HG02759 (cell line): Measurements from ENCODE around the gene MGST2.
A peak's percentile ranks its signal among the peaks of the same experiment; 100 is the strongest.
"Not testable (repeated sequence)": the region's sequence is repeated elsewhere in the genome, so short reads cannot be mapped to it uniquely, and the experiment has no call there.

ENCODE experiments used
- ATAC-seq: cut with Tn5 transposase; IDR thresholded peaks from one replicate; pipeline ENCODE4 v1.9.1; 2021; ENCODE audit warnings: mild to moderate bottlenecking, moderate library complexity; ENCODE audit not compliant: unreplicated experiment

The MGST2 gene

GRCh38 chr4:139665690-139666529 is at the start of gene MGST2:
TSS of gene MGST2 (plus strand) at chr4:139665819. CDS start at chr4:139666020, 201 bp downstream.
- peak; percentile 87 for ATAC-seq

GRCh38 chr4:139617702-139618490 is 47.7 kb upstream of the MGST2 start:
- no peak for ATAC-seq

DNA sequence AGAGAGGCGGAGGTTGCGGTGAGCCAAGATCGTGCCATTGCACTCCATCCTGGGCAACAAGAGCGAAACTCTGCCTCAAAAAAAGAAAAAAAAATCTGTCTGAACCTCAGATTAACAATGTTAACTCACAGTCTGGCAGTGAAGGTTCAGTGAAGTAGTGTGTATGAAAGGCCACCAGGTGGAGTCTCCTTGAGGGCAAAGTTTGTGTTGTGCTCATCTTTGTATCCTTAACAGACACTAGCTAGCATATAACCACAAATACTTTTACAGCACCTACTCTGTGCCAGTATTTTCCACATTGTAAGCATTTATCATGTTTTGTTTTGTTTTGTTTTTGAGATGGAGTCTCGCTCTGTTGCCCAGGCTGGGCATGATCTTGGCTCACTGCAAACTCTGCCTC is 46.0 kb upstream of the MGST2 start:
- ATAC-seq, result peak; percentile 83

DNA sequence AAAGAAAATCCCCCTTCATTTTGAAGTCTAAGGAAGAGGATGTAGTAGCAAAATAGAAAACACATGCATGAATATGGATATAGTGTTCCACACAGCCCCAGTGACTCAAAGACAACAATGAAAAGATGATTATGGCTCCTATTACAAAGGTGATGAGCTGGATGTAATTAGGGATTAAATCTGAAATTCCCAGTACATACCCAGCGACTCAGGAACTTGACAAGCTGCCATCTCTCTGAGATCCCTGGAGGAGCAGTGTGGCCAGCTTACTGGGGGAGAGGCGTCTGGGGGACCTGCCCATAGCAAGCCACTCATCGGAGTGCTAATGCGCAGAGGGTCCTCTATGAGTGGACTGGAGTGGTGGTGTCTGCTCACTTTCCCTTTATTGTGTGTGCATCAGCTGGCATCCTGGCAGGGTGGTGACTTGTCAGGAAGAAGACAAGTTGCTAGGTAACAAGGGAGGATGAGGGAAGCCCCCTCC is 42.7 kb upstream of the MGST2 start:
- no peak for ATAC-seq

DNA sequence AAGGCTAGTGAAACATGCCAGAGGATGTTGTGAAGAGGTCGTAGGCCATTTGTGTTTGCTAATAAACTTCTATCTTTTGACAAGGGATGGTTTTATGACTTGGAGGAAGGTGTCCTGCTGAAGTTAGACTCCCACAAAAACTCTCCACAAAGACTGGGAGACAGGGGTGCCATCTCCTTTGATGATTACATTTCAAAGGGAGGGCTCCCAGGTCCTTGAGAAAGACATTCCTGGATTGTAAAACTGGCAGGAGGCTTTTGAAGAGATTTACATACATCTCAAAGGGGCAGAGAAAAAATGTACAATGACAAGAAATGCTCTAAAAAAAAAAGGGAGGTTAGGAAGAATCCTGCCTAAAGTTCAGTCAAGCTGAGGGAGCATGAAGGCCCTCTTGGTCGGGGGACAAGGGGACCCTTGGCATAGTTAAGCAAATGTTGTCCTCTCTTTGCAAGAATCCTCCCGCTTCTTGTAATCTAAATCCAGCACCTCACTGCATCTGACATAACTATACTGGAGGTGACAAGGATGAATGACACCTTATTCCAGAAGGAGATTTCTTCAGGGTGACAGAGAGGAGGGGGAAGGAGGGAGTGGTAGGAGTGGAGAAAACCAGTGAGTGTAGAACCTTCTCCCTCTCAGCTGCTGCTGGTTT is 41.1 kb upstream of the MGST2 start:
- no peak for ATAC-seq

- ATAC-seq, result no peak
Observed at GRCh38 chr4:139625093-139625455, 40.5 kb upstream of the MGST2 start.

DNA sequence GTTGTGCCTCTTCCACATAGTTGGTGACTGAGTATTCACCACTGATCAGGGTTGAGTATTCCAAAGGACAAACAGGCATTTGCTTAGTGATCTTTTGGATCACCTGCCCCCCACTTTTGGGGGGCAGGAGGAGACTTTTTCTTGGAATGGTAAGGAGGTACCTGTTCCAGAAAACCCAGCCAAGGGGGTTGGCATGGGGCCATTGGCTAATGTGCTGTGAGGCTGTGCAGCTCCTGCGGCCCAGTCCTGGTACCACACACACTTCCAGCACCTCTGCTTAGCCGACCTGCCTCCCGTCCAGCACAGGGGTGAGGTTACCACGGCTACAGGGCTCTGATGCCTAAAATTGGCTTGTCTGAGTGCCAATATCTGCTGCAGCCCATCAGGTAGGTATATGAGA is 40.1 kb upstream of the MGST2 start:
- ATAC-seq, result no peak

DNA sequence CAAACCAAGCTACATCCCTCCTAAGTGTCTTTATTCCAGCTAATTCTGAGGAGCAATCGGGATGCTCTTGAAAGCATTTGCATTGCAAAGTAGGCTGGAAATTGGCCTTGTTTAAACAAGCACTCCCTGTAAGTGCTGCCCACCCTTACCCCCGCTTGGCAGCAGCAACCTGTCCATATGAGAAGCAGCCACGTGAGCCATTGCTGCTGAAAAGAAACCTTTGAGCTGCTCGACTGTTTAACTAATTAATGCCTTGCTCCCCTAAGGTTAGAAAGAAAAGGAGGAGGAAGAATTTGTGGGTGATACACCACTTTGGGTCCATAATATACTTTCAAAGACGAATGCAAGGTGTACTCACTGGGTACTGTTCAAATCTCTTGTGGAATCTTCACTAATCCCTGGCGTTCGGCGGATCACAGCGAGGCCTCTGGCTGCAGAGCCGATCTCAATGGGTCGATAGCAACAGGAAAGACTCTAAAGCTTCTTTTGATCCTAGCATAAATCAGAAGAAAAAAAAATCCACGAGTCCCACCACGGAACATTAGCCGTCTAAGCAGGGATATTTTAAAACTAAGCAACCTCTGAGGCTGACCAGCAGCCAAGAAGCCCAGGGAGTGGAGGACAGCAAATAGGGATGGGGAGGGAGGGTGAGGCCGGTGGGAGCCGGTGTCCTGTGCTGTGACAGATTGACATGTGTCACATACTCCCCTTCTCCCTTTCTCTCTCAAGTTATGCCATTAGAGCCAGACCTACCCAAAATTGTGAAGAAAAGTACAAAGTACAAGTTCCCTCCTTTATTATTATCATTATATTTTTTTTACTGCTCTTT is 37.2 kb upstream of the MGST2 start:
- ATAC-seq, result no peak

- ATAC-seq, result no peak
Observed at GRCh38 chr4:139629436-139630125, 36.0 kb upstream of the MGST2 start.

GRCh38 chr4:139630126-139630495 is 35.5 kb upstream of the MGST2 start:
- ATAC-seq, result no peak

DNA sequence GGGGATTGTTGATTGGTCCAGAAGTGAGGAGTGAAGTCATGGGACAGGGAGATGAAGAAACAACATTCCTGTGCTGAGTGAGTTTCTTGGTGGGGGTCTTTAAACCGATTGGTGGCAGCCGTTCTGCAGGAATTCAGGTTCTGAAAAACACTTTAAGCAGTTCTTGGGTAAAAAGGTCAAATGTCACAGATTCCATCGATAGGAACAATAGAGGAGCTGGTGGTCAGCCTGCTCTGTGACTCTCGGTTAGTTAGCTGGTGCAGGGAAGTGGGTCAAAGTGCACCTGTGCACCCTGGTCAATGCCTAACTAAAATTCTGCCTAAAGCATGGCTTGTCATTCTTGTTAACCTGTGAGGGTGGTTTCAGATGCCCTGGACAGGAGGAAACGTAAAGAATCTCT is 34.6 kb upstream of the MGST2 start:
- ATAC-seq, result no peak

DNA sequence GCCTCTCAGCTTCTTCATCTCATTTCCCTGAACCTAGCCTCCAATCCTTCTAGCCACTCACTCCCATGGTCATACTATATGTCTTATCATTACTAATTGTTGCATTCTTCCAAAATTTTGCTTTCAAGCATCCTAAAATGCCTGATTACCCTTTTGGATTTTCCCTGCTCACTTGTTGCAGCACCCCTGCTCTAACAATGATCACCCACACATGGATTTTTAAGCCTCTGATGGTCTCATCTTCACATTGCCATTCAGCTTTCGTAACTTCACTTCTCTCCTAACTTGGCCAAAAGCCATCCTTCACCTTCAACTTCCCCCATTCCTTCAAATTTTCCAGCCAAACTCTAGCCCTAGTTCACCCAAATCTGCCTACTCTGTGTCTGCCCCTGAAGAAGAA is 33.8 kb upstream of the MGST2 start:
- no peak for ATAC-seq

DNA sequence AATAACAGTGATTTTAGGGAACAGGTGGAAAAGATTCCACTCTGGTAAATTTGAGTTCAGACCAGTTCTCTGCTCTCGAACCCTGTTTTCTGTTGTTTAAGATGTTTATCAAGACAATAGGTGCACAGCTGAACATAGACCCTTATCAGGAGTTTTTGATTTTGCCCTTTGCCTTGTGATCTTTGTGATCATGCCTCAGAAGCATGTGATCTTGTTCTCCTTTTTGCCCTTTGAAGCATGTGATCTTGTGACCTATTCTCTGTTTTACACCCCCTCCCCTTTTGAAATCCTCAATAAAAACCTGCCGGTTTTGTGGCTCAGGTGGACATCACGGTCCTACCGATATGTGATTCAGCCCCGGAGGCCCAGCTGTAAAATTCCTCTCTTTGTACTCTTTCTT is 32.9 kb upstream of the MGST2 start:
- not testable (repeated sequence) for ATAC-seq

DNA sequence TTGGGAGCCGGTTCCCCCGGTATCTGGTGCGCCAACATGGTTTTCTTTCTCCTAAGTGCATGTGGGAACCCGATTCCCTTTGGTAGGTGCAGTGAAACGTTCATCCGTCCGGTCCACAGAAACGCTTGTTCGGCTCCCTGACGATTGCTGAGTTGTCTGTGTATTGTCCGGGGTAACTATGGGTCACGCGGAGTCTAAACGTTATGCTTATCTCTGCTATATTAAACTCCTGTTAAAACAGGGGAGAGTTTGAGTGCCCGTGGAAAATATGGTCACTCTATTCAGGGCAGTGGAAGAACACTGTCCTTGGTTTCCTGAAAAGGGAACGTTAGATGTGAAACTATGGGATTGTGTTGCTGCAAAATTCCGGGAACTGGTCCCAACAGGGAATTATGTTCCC is 32.4 kb upstream of the MGST2 start:
- no peak for ATAC-seq

- no peak for ATAC-seq
Observed at GRCh38 chr4:139633661-139634060, 32.0 kb upstream of the MGST2 start.

DNA sequence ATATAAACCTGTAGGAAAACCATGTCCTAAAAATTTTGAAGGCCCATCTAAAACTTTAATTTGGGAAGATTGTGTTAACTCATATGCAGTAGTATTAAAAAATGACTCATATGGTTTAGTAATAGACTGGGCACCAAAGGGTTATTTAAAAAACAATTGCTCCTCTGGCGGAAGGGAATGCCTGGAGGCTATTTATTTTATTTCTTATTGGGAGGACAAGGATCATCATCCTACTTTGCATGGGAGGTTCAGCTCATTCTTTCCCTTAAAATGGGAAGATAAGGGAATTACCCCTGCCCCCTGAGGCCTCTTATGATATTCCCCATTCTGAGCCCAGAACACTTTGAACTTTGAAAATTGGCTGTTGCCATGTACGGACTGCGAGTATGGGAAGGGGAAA is 29.7 kb upstream of the MGST2 start:
- ATAC-seq, result no peak

DNA sequence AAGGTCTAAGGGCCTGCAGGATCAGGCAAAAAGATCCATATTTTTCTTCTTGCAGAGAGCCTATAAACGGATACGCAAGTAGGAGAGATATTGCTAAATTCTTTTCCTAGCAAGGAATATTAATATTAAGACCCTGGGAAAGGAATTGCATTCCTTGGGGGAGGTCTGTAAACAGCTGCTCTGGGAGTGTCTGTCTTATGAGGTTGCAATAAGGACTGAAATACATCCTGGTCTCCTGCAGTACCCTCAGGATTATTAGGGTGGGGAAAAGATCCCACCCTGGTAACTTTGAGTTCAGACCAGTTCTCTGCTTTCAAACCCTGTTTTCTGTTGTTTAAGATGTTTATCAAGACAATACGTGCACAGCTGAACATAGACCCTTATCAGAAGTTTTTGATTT is 27.3 kb upstream of the MGST2 start:
- not testable (repeated sequence) for ATAC-seq

DNA sequence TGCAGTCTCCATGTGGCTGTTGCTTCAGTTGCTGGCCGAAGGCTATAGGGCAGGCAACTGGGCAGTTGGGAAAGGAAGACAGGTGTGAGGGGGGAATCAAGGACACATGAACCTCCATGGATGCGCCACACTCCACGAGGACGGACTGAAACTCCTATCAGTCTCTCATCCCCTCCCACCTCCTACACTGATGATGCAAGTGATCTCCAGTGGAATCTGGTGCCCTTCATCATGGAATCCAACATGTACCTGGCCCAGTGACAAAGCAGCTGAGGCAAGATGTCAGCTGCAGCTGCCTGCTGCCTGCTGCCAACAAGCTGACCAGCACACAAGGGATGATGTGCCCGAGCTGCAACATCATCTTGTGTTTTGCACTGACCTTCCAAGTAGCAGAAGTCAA is 26.0 kb upstream of the MGST2 start:
- ATAC-seq, result no peak

DNA sequence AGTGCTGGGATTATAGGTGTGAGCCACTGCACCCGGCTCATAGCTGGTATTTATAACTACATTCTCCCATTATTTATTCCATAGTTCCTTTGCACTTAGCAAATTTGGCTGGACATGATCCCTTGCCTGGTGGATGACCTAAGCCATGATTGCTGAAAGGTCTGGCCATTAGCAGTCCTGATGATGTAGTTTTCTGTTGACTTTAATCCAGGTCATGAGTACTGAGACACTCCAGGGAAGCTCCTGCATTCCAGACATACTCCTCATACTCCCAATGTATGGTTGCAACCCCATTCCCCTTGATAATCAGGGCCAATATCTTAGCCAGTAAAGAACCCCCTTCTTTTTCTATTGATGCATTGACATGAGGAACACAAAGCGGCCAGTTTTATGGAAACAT is 24.4 kb upstream of the MGST2 start:
- no peak for ATAC-seq

- ATAC-seq, result no peak
Observed at GRCh38 chr4:139642364-139642763, 23.3 kb upstream of the MGST2 start.
